Ovary (tissue), 3 donors: Measurements from ENCODE around the gene HMOX1.

Source experiments
- EP300 ChIP-seq: sonication (generic); formaldehyde crosslinking; IDR thresholded peaks from one replicate; pipeline ENCODE4 v1.6.1; 2017; ENCODE audit warnings: antibody characterized with exemption
- POLR2A ChIP-seq: fragments of 450-650 bp; IDR thresholded peaks from one replicate; pipeline ENCODE4 v1.6.1; 2017; ENCODE audit warnings: antibody characterized with exemption, mild to moderate bottlenecking, moderate library complexity
- TF ChIP-seq, protein P1 (sequence below), 3 donors: fragments of 450-650 bp in 2 of 3; fragments of 200-600 bp in 1 of 3; IDR thresholded peaks; one replicate each; pipeline versions ENCODE4 v1.5.1 to v1.8.0; 2016 to 2022; ENCODE audit warnings: antibody characterized with exemption in 3 of 3, mild to moderate bottlenecking in 1 of 3
- donor health status: DM: no; HTN: no; CAD: no.

DNA sequence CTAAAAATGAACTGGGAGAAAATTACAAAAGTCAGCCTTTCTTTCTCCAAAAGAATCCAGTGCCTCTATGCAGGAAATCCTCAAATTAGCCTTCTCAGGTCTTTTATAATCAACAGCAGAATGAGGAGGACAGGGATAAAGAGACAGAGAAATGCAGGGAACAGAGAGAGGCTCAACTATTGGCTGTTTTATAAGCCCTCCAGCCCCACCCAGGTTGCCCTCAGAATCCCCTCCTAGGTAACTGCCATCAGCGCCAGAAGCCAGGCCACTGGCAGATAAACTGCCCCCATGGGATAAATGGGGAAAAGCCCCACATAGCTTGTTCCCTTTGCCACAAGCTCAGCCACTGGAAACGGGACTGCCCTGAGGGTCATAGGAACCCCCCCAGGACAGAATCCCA, 10.9 kb upstream of the HMOX1 start:
- TF ChIP-seq, protein P1, sequence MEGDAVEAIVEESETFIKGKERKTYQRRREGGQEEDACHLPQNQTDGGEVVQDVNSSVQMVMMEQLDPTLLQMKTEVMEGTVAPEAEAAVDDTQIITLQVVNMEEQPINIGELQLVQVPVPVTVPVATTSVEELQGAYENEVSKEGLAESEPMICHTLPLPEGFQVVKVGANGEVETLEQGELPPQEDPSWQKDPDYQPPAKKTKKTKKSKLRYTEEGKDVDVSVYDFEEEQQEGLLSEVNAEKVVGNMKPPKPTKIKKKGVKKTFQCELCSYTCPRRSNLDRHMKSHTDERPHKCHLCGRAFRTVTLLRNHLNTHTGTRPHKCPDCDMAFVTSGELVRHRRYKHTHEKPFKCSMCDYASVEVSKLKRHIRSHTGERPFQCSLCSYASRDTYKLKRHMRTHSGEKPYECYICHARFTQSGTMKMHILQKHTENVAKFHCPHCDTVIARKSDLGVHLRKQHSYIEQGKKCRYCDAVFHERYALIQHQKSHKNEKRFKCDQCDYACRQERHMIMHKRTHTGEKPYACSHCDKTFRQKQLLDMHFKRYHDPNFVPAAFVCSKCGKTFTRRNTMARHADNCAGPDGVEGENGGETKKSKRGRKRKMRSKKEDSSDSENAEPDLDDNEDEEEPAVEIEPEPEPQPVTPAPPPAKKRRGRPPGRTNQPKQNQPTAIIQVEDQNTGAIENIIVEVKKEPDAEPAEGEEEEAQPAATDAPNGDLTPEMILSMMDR (IDR thresholded peaks at IDR 0.05), result no peak
- TF ChIP-seq POLR2A (no peak), EP300 (no peak)
